ENCODE measurements around the gene PCBP3. TPM values are rescaled to one million over a fixed set of nuclear protein-coding genes. Genes with fewer than 3 reads are reported as not detected.

PCBP3 gene
- total RNA-seq, 2 experiments from 2014 or later, result 12.2 to 13.2 TPM

GRCh38 chr21:45721671-45722070 lies 78.1 kb downstream of the PCBP3 start:
- Mint-ChIP-seq H3K36me3 (ENCODE audit: low read depth) (no peaks in the 10 kb centered on the region), H3K27me3 (no peaks in the 10 kb centered on the region), H3K27ac (no peak overlapping the region), H3K4me3 (no peak overlapping the region), H3K4me1 (peaks cover 33% of the 10 kb centered on the region), H3K9me3 (ENCODE audit: low read depth) (no peaks in the 10 kb centered on the region)
- ATAC-seq (no peak), DNase-seq (no peak)
- POLR2A ChIA-PET, result interaction anchor here (0.6 kb wide), 1 partner anchor 740 kb away, joined by 3 read pairs; no protein-coding TSS in a partner anchor
- intact Hi-C loops (cut with DNase I, micrococcal nuclease), result no loop called here
- CTCF ChIA-PET, result interaction anchor here (1.2 kb wide), 1 partner anchor 21 kb away, joined by 3 read pairs; no protein-coding TSS in a partner anchor

GRCh38 chr21:45723049-45723958 lies 79.8 kb downstream of the PCBP3 start:
- CTCF ChIA-PET, result interaction anchor here (0.7 to 1.2 kb wide), 3 partner anchors 20 to 95 kb away, joined by 3 read pairs; no protein-coding TSS in a partner anchor
- no peak for DNase-seq
- Mint-ChIP-seq H3K27me3 (no peaks in the 10 kb centered on the region), H3K9me3 (ENCODE audit: low read depth) (no peaks in the 10 kb centered on the region), H3K27ac (peak overlapping the region; percentile 39), H3K4me1 (peaks cover 25% of the 10 kb centered on the region), H3K4me3 (no peak overlapping the region), H3K36me3 (ENCODE audit: low read depth) (no peaks in the 10 kb centered on the region)
- intact Hi-C loops (cut with DNase I, micrococcal nuclease), result no loop called here
- ATAC-seq, result peak; percentile 95
- POLR2A ChIA-PET, result interaction anchor here (1.0 kb wide), 1 partner anchor 78 kb away, joined by 7 read pairs; no protein-coding TSS in a partner anchor

GRCh38 chr21:45724345-45724961 lies 80.9 kb downstream of the PCBP3 start:
- Mint-ChIP-seq H3K4me3 (no peak overlapping the region), H3K27ac (peak overlapping the region; percentile 74), H3K36me3 (ENCODE audit: low read depth) (no peaks in the 10 kb centered on the region), H3K4me1 (peaks cover 17% of the 10 kb centered on the region), H3K9me3 (ENCODE audit: low read depth) (no peaks in the 10 kb centered on the region), H3K27me3 (no peaks in the 10 kb centered on the region)
- DNase-seq (no peak), ATAC-seq (no peak)
- POLR2A ChIA-PET, result no interaction called here
- CTCF ChIA-PET, result no interaction called here
- intact Hi-C loops (cut with DNase I, micrococcal nuclease), result no loop called here

GRCh38 chr21:45724994-45725843 lies 81.7 kb downstream of the PCBP3 start:
- H3K27me3 Mint-ChIP-seq, result no peaks in the 10 kb centered on the region
- intact Hi-C loops (cut with DNase I, micrococcal nuclease), result no loop called here
- DNase-seq, result no peak
- no peaks in the 10 kb centered on the region for H3K36me3 Mint-ChIP-seq (ENCODE audit: low read depth)
- peaks cover 17% of the 10 kb centered on the region for H3K4me1 Mint-ChIP-seq
- no peaks in the 10 kb centered on the region for H3K9me3 Mint-ChIP-seq (ENCODE audit: low read depth)
- POLR2A ChIA-PET, result no interaction called here
- H3K27ac Mint-ChIP-seq, result no peak overlapping the region
- CTCF ChIA-PET, result no interaction called here
- ATAC-seq, result no peak
- H3K4me3 Mint-ChIP-seq, result no peak overlapping the region

- Mint-ChIP-seq H3K27me3 (no peaks in the 10 kb centered on the region), H3K4me3 (no peak overlapping the region), H3K4me1 (peaks cover 17% of the 10 kb centered on the region), H3K9me3 (ENCODE audit: low read depth) (no peaks in the 10 kb centered on the region), H3K36me3 (ENCODE audit: low read depth) (no peaks in the 10 kb centered on the region), H3K27ac (no peak overlapping the region)
- ATAC-seq, result no peak
- intact Hi-C loops (cut with DNase I, micrococcal nuclease), result loop anchor here in 1 of 2 experiments (2.0 kb wide), 1 partner anchor 23 kb away; no protein-coding TSS in a partner anchor
- DNase-seq, result no peak
- ChIA-PET POLR2A (no interaction called here), CTCF (no interaction called here)
Measured at GRCh38 chr21:45725844-45726200, 82.3 kb downstream of the PCBP3 start.

GRCh38 chr21:45726438-45726837 lies 82.9 kb downstream of the PCBP3 start:
- intact Hi-C loops (cut with DNase I, micrococcal nuclease), result loop anchor here in 1 of 2 experiments (2.0 kb wide), 1 partner anchor 22 kb away; no protein-coding TSS in a partner anchor
- H3K9me3 Mint-ChIP-seq (ENCODE audit: low read depth), result no peaks in the 10 kb centered on the region
- no peak overlapping the region for H3K4me3 Mint-ChIP-seq
- no peaks in the 10 kb centered on the region for H3K27me3 Mint-ChIP-seq
- ChIA-PET POLR2A (no interaction called here), CTCF (no interaction called here)
- peaks cover 17% of the 10 kb centered on the region for H3K4me1 Mint-ChIP-seq
- H3K27ac Mint-ChIP-seq, result no peak overlapping the region
- ATAC-seq, result no peak
- no peak for DNase-seq
- peaks cover 3% of the 10 kb centered on the region for H3K36me3 Mint-ChIP-seq (ENCODE audit: low read depth)

GRCh38 chr21:45727390-45727789 lies 83.9 kb downstream of the PCBP3 start:
- ATAC-seq, result no peak
- CTCF ChIA-PET, result interaction anchor here (0.9 to 1.1 kb wide), 2 partner anchors 52 to 131 kb away, joined by 3 read pairs; no protein-coding TSS in a partner anchor

GRCh38 chr21:45735259-45736000 lies 91.9 kb downstream of the PCBP3 start:
- no peak for DNase-seq
- intact Hi-C loops (cut with DNase I, micrococcal nuclease), result no loop called here
- Mint-ChIP-seq H3K4me3 (no peak overlapping the region), H3K27ac (no peak overlapping the region), H3K36me3 (ENCODE audit: low read depth) (peaks cover 13% of the 10 kb centered on the region), H3K4me1 (peaks cover 3% of the 10 kb centered on the region), H3K9me3 (ENCODE audit: low read depth) (no peaks in the 10 kb centered on the region), H3K27me3 (no peaks in the 10 kb centered on the region)
- POLR2A ChIA-PET, result no interaction called here
- CTCF ChIA-PET, result interaction anchor here (1.6 kb wide), 1 partner anchor 17 kb away, joined by 5 read pairs; no protein-coding TSS in a partner anchor
- no peak for ATAC-seq

More at GRCh38 chr21:45727390-45727789, 83.9 kb downstream of the PCBP3 start:
- DNase-seq, result no peak
- H3K9me3 Mint-ChIP-seq (ENCODE audit: low read depth), result no peaks in the 10 kb centered on the region
- POLR2A ChIA-PET, result no interaction called here
- no peaks in the 10 kb centered on the region for H3K27me3 Mint-ChIP-seq
- H3K27ac Mint-ChIP-seq, result no peak overlapping the region
- peaks cover 17% of the 10 kb centered on the region for H3K4me1 Mint-ChIP-seq
- intact Hi-C loops (cut with DNase I, micrococcal nuclease), result loop anchor here in 1 of 2 experiments (2.0 kb wide), 1 partner anchor 21 kb away; no protein-coding TSS in a partner anchor
- no peak overlapping the region for H3K4me3 Mint-ChIP-seq
- peaks cover 7% of the 10 kb centered on the region for H3K36me3 Mint-ChIP-seq (ENCODE audit: low read depth)

GRCh38 chr21:45736042-45736689 lies 92.6 kb downstream of the PCBP3 start:
- H3K36me3 Mint-ChIP-seq (ENCODE audit: low read depth), result peaks cover 12% of the 10 kb centered on the region
- intact Hi-C loops (cut with DNase I, micrococcal nuclease), result no loop called here
- H3K27me3 Mint-ChIP-seq, result no peaks in the 10 kb centered on the region
- peak overlapping the region; percentile 0 for H3K27ac Mint-ChIP-seq
- no peak for DNase-seq
- H3K4me3 Mint-ChIP-seq, result no peak overlapping the region
- ChIA-PET POLR2A (no interaction called here), CTCF (interaction anchor here (1.6 kb wide), 1 partner anchor 16 kb away, joined by 5 read pairs; no protein-coding TSS in a partner anchor)
- ATAC-seq, result no peak
- peaks cover 3% of the 10 kb centered on the region for H3K4me1 Mint-ChIP-seq
- no peaks in the 10 kb centered on the region for H3K9me3 Mint-ChIP-seq (ENCODE audit: low read depth)

- H3K4me3 Mint-ChIP-seq, result no peak overlapping the region
- H3K27ac Mint-ChIP-seq, result peak overlapping the region; percentile 0
- ATAC-seq, result no peak
- CTCF ChIA-PET, result interaction anchor here (1.6 kb wide), 1 partner anchor 16 kb away, joined by 5 read pairs; no protein-coding TSS in a partner anchor
- DNase-seq, result no peak
- POLR2A ChIA-PET, result interaction anchor here (0.5 kb wide), 1 partner anchor 125 kb away, joined by 3 read pairs; no protein-coding TSS in a partner anchor
- peaks cover 6% of the 10 kb centered on the region for H3K36me3 Mint-ChIP-seq (ENCODE audit: low read depth)
- H3K4me1 Mint-ChIP-seq, result peaks cover 6% of the 10 kb centered on the region
- no peaks in the 10 kb centered on the region for H3K27me3 Mint-ChIP-seq
- intact Hi-C loops (cut with DNase I, micrococcal nuclease), result no loop called here
- no peaks in the 10 kb centered on the region for H3K9me3 Mint-ChIP-seq (ENCODE audit: low read depth)
Measured at GRCh38 chr21:45736690-45737484, 93.4 kb downstream of the PCBP3 start.
